AG10803 (cell line): ENCODE data around the gene GLCE.

Source experiments
- DNase-seq: peaks from one replicate; pipeline ENCODE4 v3.0.0; 2010; ENCODE audit warnings: low read depth
- H3K4me3 ChIP-seq: 2 replicates; pipeline ENCODE4 v1.5.1; 2011; ENCODE audit warnings: mild to moderate bottlenecking, low read length, control low read depth
- TF ChIP-seq, protein P1 (sequence below): conservative IDR thresholded peaks from 2 replicates; pipeline ENCODE4 v1.5.1; 2011; ENCODE audit warnings: mild to moderate bottlenecking, low read length, control low read depth, inconsistent platforms

GLCE gene

DNA sequence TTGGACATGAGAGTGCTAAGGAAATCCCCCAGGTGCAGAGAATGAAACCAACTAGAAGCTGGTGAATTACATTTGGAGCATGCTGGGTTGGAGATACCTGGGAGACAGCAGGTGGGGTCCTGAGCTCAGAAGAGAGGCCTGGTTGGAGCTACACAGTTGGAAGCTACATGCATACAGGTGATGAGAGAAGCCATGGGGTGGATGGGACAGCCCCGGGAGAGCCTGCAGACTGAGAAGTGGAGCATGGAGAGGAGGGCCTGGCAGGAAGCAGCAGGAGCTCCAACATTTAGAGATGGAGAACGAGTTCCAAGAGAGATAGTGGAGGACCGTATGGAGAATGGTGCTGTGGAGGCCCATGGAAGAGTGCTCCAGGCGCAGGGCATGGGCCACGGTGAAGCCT, 148.5 kb downstream of the GLCE start:
- TF ChIP-seq, protein P1, sequence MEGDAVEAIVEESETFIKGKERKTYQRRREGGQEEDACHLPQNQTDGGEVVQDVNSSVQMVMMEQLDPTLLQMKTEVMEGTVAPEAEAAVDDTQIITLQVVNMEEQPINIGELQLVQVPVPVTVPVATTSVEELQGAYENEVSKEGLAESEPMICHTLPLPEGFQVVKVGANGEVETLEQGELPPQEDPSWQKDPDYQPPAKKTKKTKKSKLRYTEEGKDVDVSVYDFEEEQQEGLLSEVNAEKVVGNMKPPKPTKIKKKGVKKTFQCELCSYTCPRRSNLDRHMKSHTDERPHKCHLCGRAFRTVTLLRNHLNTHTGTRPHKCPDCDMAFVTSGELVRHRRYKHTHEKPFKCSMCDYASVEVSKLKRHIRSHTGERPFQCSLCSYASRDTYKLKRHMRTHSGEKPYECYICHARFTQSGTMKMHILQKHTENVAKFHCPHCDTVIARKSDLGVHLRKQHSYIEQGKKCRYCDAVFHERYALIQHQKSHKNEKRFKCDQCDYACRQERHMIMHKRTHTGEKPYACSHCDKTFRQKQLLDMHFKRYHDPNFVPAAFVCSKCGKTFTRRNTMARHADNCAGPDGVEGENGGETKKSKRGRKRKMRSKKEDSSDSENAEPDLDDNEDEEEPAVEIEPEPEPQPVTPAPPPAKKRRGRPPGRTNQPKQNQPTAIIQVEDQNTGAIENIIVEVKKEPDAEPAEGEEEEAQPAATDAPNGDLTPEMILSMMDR: no peak
- DNase-seq: no peak
- no peak overlapping the region for H3K4me3 ChIP-seq

DNA sequence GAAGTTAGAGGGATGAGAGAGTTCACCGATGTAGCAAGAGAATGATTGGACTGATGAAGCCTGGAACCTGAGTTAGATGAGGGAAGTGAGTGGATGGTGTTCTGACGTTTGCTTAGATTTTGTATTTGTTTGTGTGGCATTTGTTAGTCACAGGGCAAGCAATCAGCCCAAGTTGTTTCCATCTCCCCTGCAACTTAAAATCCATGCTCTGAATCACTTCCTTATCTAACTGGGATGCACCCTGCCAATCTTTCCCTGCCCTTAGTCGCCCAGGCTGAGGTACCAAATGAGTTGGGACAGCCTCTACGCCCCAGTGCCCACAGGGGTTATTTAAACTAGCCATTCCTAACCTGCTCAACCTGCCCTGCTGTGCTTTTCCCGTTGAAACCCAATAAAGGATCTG, 150.9 kb downstream of the GLCE start:
- no peak overlapping the region for H3K4me3 ChIP-seq
- TF ChIP-seq, protein P1: no peak
- DNase-seq: no peak

DNA sequence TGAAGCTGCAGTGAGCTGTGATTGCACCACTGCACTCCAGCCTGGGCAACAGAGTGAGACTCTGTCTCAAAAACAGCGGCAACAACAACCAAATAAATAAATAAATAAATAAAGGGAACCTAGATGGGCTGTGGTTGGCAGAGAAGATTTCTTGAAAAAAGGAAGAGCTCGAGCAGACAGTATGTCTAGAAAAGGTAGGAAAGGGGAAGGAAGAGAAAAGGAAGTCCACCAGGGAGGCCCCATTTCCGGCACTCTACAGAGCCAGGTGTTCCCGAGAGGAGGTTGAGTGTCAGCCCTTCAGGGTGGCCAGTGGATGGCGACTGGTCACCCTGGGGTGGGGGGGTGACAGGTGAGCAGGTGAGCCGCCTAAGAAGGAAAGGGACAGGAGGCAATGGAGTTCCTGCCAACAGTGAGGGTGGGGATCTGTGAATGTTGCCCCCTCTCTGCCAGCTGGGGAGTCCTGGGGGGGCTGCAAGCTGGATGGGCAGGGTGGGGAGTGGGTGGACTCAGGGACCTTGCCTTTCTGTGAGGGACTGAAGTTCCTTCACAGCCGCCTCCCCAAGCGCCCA, 153.1 kb downstream of the GLCE start:
- TF ChIP-seq, protein P1: no peak
- no peak overlapping the region for H3K4me3 ChIP-seq
- no peak for DNase-seq

DNA sequence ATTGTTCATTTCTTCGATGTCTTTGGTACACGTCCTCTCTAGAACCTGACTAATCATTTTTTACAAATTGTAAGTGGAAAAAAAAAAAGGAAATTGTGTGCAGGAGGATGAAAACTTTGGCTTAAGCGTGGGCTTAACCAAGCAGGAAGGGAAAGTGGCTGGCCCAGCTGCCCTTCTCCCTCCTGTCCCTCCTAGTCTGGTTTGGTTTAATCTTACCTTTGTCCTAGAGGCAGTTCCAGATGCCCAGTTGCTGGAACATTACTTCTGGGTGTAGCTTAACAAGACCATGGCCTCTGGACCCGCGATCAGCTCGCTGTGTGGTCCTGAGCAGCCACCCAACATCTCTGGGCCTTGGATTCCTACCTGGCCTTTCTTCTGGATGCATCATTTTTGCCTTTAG, 153.7 kb downstream of the GLCE start:
- no peak overlapping the region for H3K4me3 ChIP-seq
- TF ChIP-seq, protein P1: no peak
- DNase-seq: no peak

DNA sequence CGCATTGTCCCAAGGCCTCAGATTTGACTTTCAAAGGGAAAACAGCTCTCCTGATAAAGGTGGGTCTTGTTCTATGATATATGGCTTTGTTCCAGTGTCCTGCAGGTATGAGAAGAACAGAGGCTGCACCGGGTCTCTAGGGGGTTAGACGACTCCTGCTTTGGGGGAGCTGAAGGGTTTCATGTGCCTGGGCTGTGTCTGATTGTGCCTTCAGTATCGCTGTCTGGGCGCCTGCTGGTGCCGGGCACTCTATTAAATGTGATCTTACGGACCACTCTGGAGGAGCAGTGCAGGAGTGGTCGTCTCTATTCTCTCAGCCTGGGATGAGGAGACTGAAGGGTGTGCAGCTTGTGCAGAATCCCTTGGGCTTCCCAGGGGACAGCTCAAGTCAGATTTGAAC, 154.3 kb downstream of the GLCE start:
- no peak for DNase-seq
- no peak overlapping the region for H3K4me3 ChIP-seq
- TF ChIP-seq, protein P1: no peak

DNA sequence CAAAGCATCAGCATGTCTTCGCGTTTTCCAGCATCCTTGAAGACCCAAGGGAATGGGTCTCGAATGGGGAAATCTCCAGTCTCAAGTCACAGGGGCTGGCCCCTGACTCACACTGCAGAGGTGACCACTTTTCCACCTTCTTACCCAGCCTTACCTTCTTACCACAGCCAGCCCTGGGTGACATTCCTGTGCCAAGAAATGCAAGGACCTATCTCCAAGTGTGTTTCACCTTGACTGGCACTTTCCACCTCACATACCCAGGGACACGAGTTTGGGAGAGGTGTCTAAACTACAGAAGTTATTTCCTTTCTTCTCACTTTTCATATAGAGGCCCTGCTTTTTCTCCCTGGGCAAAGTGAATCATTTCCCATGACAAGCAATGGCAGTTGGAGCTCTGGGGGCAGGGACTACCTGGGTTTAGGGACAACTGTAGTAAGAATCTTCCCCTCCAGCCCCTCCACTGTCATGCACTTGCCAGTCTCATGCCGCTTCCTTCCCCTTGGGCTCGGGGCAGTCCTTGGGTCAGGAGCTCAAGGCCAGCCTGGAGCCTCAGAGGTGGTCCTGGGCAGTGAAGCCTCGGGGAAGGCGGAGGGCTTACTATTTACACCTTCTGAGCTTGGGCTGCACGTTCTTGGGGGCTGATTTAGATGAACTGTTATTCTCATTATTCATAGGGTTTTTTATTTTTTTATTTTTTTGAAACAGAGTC, 155.1 kb downstream of the GLCE start:
- TF ChIP-seq, protein P1: no peak
- no peak for DNase-seq
- H3K4me3 ChIP-seq: no peak overlapping the region

DNA sequence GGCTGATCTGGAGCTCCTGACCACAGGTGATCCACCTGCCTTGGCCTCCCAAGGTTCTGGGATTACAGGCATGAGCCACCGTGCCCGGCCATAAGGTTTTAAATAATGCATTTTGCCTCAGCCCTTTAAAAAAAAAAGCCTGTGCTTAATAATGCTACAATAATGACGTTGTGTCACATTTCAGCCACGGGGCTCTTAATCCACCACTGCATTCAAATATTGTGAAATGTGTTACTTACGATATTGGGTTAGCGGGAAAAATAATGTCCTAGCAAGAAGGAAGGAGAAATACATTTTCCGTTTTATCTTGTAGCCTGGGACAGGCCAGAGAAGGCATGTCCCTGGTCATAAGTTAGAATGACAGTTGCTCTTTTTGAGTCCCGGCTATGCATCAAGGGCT, 155.9 kb downstream of the GLCE start:
- DNase-seq: no peak
- TF ChIP-seq, protein P1: no peak
- no peak overlapping the region for H3K4me3 ChIP-seq
